Measurements from ENCODE around the gene FAM186B. TPM values are rescaled to one million over a fixed set of nuclear protein-coding genes. Genes with fewer than 3 reads are reported as not detected.

Gene FAM186B
- total RNA-seq, 1 donor from 2014 or later, result 0.65 TPM

- no peaks in the 10 kb centered on the region for H3K27me3 ChIP-seq (ENCODE audit: low read depth)
- no peaks in the 10 kb centered on the region for H3K36me3 ChIP-seq
- TF ChIP-seq CTCF (IDR thresholded peaks at IDR 0.05), result peak; percentile 81
- ATAC-seq (peak; percentile 80 to 84), DNase-seq (peak; percentile 73)
- no peak overlapping the region for H3K27ac ChIP-seq
- no peak overlapping the region for H3K4me3 ChIP-seq
- intact Hi-C loops (cut with DNase I), result no loop called here
- no peaks in the 10 kb centered on the region for H3K9me3 ChIP-seq
- peaks cover 6% of the 10 kb centered on the region for H3K4me1 ChIP-seq
Observed at GRCh38 chr12:49580572-49581535, 24.6 kb downstream of the FAM186B start.

- Histone ChIP-seq H3K27me3 (ENCODE audit: low read depth) (no peaks in the 10 kb centered on the region), H3K4me3 (no peak overlapping the region), H3K36me3 (peaks cover 6% of the 10 kb centered on the region), H3K4me1 (peaks cover 6% of the 10 kb centered on the region), H3K27ac (no peak overlapping the region), H3K9me3 (no peaks in the 10 kb centered on the region)
- TF ChIP-seq CTCF (IDR thresholded peaks at IDR 0.05), result no peak
- ATAC-seq (no peak), DNase-seq (no peak)
- intact Hi-C loops (cut with DNase I), result no loop called here
Observed at GRCh38 chr12:49578471-49579112, 26.8 kb downstream of the FAM186B start.

GRCh38 chr12:49577589-49578315 is 27.7 kb downstream of the FAM186B start:
- DNase-seq, result no peak

GRCh38 chr12:49568442-49569162 is 36.8 kb downstream of the FAM186B start:
- peak in 1 of 2 donors; percentile 14 for ATAC-seq
- no peak for TF ChIP-seq CTCF (IDR thresholded peaks at IDR 0.05)

More at GRCh38 chr12:49577589-49578315, 27.7 kb downstream of the FAM186B start:
- TF ChIP-seq CTCF (IDR thresholded peaks at IDR 0.05), result no peak
- peaks cover 10% of the 10 kb centered on the region for H3K36me3 ChIP-seq
- H3K27ac ChIP-seq, result no peak overlapping the region
- H3K9me3 ChIP-seq, result no peaks in the 10 kb centered on the region
- no peak for ATAC-seq
- intact Hi-C loops (cut with DNase I), result no loop called here
- peaks cover 6% of the 10 kb centered on the region for H3K4me1 ChIP-seq
- no peak overlapping the region for H3K4me3 ChIP-seq
- H3K27me3 ChIP-seq (ENCODE audit: low read depth), result no peaks in the 10 kb centered on the region

More at GRCh38 chr12:49568442-49569162, 36.8 kb downstream of the FAM186B start:
- DNase-seq, result no peak
- Histone ChIP-seq H3K27ac (peak overlapping the region; percentile 96), H3K4me1 (peaks cover 22% of the 10 kb centered on the region), H3K9me3 (no peaks in the 10 kb centered on the region), H3K27me3 (ENCODE audit: low read depth) (no peaks in the 10 kb centered on the region), H3K36me3 (peaks cover 24% of the 10 kb centered on the region), H3K4me3 (peak overlapping the region; percentile 98)
- intact Hi-C loops (cut with DNase I), result no loop called here

All from lower lobe of right lung (tissue), 2 donors.